Uterus (tissue), 4 donors: Measurements from ENCODE around the gene EFHC1. TPM values are rescaled to one million over a fixed set of nuclear protein-coding genes. Genes with fewer than 3 reads are reported as not detected.

ENCODE experiments used
- DNase-seq, 2 donors: peaks; one replicate each; pipeline ENCODE4 v3.0.0-alpha.2; 2019 to 2020
- H3K27ac ChIP-seq, 2 donors: fragments of 200-600 bp; sonication (generic); 1 replicate in 1 of 2; 2 replicates in 1 of 2; pipeline ENCODE4 v1.5.1; 2016 to 2018
- H3K27me3 ChIP-seq, 2 donors: fragments of 200-600 bp; sonication (generic); one replicate each; pipeline ENCODE4 v1.5.1; 2018 to 2019; ENCODE audit warnings: control low read depth in 1 of 2
- H3K36me3 ChIP-seq, 2 donors: fragments of 200-600 bp; sonication (generic); one replicate each; pipeline ENCODE4 v1.5.1; 2019; ENCODE audit warnings: control low read depth in 1 of 2
- H3K4me1 ChIP-seq, 2 donors: fragments of 200-600 bp; sonication (generic); one replicate each; pipeline ENCODE4 v1.5.1; 2018 to 2019; ENCODE audit warnings: control low read depth in 1 of 2
- H3K4me3 ChIP-seq, 2 donors: fragments of 200-600 bp; sonication (generic); 1 replicate in 1 of 2; 2 replicates in 1 of 2; pipeline ENCODE4 v1.5.1; 2018 to 2019; ENCODE audit warnings: mild to moderate bottlenecking in 1 of 2
- H3K9me3 ChIP-seq, 2 donors: fragments of 200-600 bp; sonication (generic); one replicate each; pipeline ENCODE4 v1.5.1; 2019; ENCODE audit warnings: control low read depth in 1 of 2
- POLR2A ChIP-seq, 2 donors: fragments of 450-650 bp; IDR thresholded peaks; one replicate each; pipeline ENCODE4 v1.6.1; 2016; ENCODE audit warnings: antibody characterized with exemption in 2 of 2, mild to moderate bottlenecking in 1 of 2, moderate library complexity in 1 of 2
- intact Hi-C: fragments of 100-400 bp; cut with DNase I; formaldehyde crosslinking; loops from one replicate; pipeline ENCODE4 v1.15.1; 2023; ENCODE audit warnings: low total_unique reads
- total RNA-seq, 4 donors: library from RNA; depleted of rRNA in 3 of 4; stranded (reverse); fragments of >200 nt in 3 of 4; gene quantifications; one replicate each; pipeline versions ENCODE4 v1.1.0 to v1.2.4, GENCODE V29; 2014 to 2023
- TF ChIP-seq, protein P1 (sequence below), 4 experiments: fragments of 200-600 bp in 2 of 4; fragments of 450-650 bp in 2 of 4; sonication (generic) in 2 of 4; IDR thresholded peaks; one replicate each; pipeline ENCODE4 v1.5.1; 2016 to 2019; ENCODE audit warnings: antibody characterized with exemption in 4 of 4, mild to moderate bottlenecking in 2 of 4, moderate library complexity in 1 of 4
- donor health status: DM: yes; HTN: yes; CAD: no.

The EFHC1 gene
- total RNA-seq, 4 donors from 2014 or later, result 15.6 to 63.0 (median 29.5) TPM

DNA sequence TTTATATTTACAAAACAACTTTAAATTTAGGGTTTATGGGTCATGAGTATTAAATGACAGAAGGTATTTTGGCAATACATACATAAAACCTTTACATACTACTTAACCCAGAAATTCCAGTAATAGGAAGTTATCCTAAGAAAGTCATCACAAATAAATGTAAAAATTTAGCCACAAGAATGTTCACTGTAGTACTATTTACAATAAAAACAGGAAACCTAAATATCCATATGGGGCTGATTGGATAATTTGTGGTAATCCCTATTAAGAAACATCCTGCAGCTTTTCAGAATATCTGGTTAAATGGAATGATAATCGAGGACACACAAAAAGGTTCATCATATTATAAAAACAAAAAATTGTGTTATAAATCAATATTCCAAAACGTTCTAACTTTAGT lies 112.3 kb downstream of the EFHC1 start:
- H3K27me3 ChIP-seq, result no peaks in the 10 kb centered on the region
- intact Hi-C loops, result no loop called here
- H3K9me3 ChIP-seq, result no peaks in the 10 kb centered on the region
- no peak for DNase-seq
- H3K36me3 ChIP-seq, result no peaks in the 10 kb centered on the region
- H3K4me1 ChIP-seq, result no peaks in the 10 kb centered on the region
- H3K4me3 ChIP-seq, result no peak overlapping the region
- TF ChIP-seq, protein P1, sequence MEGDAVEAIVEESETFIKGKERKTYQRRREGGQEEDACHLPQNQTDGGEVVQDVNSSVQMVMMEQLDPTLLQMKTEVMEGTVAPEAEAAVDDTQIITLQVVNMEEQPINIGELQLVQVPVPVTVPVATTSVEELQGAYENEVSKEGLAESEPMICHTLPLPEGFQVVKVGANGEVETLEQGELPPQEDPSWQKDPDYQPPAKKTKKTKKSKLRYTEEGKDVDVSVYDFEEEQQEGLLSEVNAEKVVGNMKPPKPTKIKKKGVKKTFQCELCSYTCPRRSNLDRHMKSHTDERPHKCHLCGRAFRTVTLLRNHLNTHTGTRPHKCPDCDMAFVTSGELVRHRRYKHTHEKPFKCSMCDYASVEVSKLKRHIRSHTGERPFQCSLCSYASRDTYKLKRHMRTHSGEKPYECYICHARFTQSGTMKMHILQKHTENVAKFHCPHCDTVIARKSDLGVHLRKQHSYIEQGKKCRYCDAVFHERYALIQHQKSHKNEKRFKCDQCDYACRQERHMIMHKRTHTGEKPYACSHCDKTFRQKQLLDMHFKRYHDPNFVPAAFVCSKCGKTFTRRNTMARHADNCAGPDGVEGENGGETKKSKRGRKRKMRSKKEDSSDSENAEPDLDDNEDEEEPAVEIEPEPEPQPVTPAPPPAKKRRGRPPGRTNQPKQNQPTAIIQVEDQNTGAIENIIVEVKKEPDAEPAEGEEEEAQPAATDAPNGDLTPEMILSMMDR (IDR thresholded peaks at IDR 0.05), result no peak
- TF ChIP-seq POLR2A (IDR thresholded peaks at IDR 0.05), result no peak
- no peak overlapping the region for H3K27ac ChIP-seq

DNA sequence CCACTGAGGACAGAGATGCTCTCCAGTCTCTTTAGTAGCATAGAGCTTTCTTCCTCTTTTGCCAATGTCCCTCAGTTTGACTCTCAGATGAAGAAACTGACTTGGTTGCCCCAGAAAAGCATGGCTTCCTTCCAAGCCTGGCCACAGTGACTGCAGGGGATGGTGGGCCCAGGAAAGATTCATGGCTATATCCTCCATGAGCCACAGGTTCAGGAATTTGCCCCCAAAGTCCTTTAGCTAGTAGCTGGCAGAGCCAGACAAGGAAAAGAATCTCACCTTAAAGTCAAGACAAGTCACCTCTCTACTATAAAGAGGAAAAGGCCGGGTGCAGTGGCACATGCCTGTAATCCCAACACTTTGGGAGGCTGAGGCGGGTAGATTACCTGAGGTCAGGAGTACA lies 113.3 kb downstream of the EFHC1 start:
- H3K4me3 ChIP-seq, result no peak overlapping the region
- intact Hi-C loops, result no loop called here
- H3K9me3 ChIP-seq, result no peaks in the 10 kb centered on the region
- no peak overlapping the region for H3K27ac ChIP-seq
- TF ChIP-seq POLR2A (IDR thresholded peaks at IDR 0.05), result no peak
- TF ChIP-seq, protein P1 (IDR thresholded peaks at IDR 0.05), result no peak
- no peaks in the 10 kb centered on the region for H3K4me1 ChIP-seq
- H3K27me3 ChIP-seq, result no peaks in the 10 kb centered on the region
- no peaks in the 10 kb centered on the region for H3K36me3 ChIP-seq
- no peak for DNase-seq

DNA sequence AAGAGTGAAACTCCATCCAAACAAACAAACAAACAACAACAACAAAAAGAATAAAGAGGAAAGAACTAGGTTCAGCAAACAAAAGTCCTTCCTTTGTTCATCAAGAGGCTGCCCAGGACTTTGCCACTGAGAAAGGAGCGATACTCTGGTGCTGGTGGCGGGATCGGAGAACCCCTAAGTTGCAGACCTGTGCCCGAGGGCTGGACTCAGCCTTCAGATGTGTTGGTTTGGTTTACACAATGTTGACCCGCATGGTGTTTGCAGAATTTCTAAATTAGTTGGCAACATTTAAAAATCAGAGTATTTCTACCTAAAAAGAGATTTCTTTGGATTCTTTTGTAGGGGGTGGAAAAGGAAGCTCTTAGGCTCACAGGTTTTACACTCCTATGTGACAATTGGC lies 114.2 kb downstream of the EFHC1 start:
- no peak overlapping the region for H3K27ac ChIP-seq
- no peak for TF ChIP-seq POLR2A (IDR thresholded peaks at IDR 0.05)
- TF ChIP-seq, protein P1 (IDR thresholded peaks at IDR 0.05), result no peak
- no peaks in the 10 kb centered on the region for H3K4me1 ChIP-seq

DNA sequence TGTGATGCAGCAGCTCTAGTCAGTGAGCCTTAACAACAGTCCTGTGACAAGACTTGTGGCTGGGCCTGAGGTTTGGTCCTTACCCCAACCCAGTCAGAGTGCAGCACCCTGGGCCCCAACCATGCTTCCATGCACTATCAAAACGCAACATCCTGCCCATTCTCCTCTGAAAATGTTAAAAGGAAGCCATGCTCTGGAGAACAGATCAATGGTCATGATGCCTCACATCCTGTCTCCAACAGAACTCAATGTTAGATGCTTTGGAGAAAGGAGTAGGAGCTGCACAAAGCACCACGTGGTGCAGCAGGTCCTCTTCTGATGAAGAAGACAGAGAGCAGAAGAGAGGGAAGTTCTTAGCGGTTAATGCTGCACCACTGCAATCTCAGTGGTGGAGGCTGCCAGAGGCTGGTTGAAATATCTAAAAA lies 114.8 kb downstream of the EFHC1 start:
- intact Hi-C loops, result no loop called here
- Histone ChIP-seq H3K4me1 (no peaks in the 10 kb centered on the region), H3K9me3 (no peaks in the 10 kb centered on the region), H3K4me3 (no peak overlapping the region), H3K27me3 (no peaks in the 10 kb centered on the region), H3K27ac (no peak overlapping the region), H3K36me3 (no peaks in the 10 kb centered on the region)
- no peak for DNase-seq
- TF ChIP-seq, protein P1 (IDR thresholded peaks at IDR 0.05), result no peak
- no peak for TF ChIP-seq POLR2A (IDR thresholded peaks at IDR 0.05)

More for the DNA sequence above, 114.2 kb downstream of the EFHC1 start:
- no peak for DNase-seq
- Histone ChIP-seq H3K27me3 (no peaks in the 10 kb centered on the region), H3K9me3 (no peaks in the 10 kb centered on the region), H3K36me3 (no peaks in the 10 kb centered on the region), H3K4me3 (no peak overlapping the region)
- intact Hi-C loops, result no loop called here

DNA sequence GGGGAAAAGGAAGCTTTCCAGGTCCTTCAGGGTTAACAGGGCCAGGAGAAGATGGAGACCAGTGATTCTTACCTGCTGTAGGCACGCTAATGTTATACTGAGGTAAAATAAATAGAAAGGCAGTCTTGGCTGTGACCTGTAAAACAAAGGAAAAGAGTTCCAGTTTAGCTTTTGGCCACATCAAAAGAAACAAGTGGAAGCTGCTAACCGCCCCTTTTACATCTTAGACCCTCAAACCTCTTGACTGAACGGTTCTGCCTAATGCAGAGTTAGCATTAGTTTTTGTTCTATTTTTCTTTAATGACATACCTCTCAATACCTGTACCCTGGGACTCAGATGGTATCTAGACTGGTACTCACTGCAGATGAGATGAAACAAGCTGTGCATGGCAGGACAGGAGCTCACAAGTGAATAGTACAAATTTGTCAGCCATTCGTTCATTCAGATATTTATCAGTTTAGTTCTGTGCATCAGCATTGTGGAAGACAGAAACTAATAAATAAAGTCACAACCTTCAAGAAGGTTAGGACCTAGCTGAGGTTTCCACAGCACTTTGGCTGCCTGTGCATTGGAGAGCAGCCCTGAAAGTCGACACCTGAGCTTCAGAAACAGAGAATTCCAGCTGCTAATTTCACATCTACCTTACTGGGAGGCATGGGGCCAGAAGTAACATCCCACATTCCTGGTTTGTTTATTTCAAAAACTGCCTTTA lies 115.7 kb downstream of the EFHC1 start:
- Histone ChIP-seq H3K36me3 (no peaks in the 10 kb centered on the region), H3K9me3 (no peaks in the 10 kb centered on the region), H3K27ac (no peak overlapping the region), H3K4me1 (no peaks in the 10 kb centered on the region), H3K27me3 (no peaks in the 10 kb centered on the region), H3K4me3 (no peak overlapping the region)
- no peak for TF ChIP-seq POLR2A (IDR thresholded peaks at IDR 0.05)
- TF ChIP-seq, protein P1 (IDR thresholded peaks at IDR 0.05), result no peak
- no peak for DNase-seq
- intact Hi-C loops, result no loop called here
